DOHH2 (cell line): ENCODE measurements around the gene TMEM272.

ENCODE experiments used
- H3F3A ChIP-seq: fragments of 200-600 bp; sonication (generic), shearing (Covaris generic); 2 replicates; pipeline ENCODE4 v1.6.0; 2016; ENCODE audit warnings: antibody characterized with exemption, mild to moderate bottlenecking; ENCODE audit not compliant: control insufficient read depth, insufficient read depth
- H3K27ac ChIP-seq: fragments of 200-600 bp; sonication (generic); 2 replicates; pipeline ENCODE4 v1.5.1; 2014; ENCODE audit warnings: low read depth, mild to moderate bottlenecking, low read length, moderate library complexity
- H3K27me3 ChIP-seq: fragments of 200-600 bp; sonication (generic); 2 replicates; pipeline ENCODE4 v1.6.1; 2014; ENCODE audit warnings: mild to moderate bottlenecking, low read length, mixed read lengths; ENCODE audit not compliant: control insufficient read depth
- H3K36me3 ChIP-seq: fragments of 200-600 bp; sonication (generic); 2 replicates; pipeline ENCODE4 v1.6.1; 2014; ENCODE audit warnings: mild to moderate bottlenecking, low read length, moderate library complexity, mixed read lengths; ENCODE audit not compliant: control insufficient read depth
- H3K4me1 ChIP-seq: fragments of 200-600 bp; sonication (generic); 2 replicates; pipeline ENCODE4 v1.6.1; 2014; ENCODE audit warnings: mild to moderate bottlenecking, low read length, mixed read lengths; ENCODE audit not compliant: control insufficient read depth
- H3K4me2 ChIP-seq: fragments of 200-600 bp; sonication (generic); 2 replicates; pipeline ENCODE4 v1.6.0; 2014; ENCODE audit warnings: mild to moderate bottlenecking, low read length, moderate library complexity
- H3K4me3 ChIP-seq: fragments of 200-600 bp; sonication (generic); 2 replicates; pipeline ENCODE4 v1.5.1; 2014; ENCODE audit warnings: mild to moderate bottlenecking, low read length, mixed read lengths
- H3K79me2 ChIP-seq: fragments of 200-600 bp; sonication (generic); 2 replicates; pipeline ENCODE4 v1.6.1; 2014; ENCODE audit warnings: mild to moderate bottlenecking, low read length, mixed read lengths; ENCODE audit not compliant: control insufficient read depth
- H3K9me2 ChIP-seq: fragments of 200-600 bp; sonication (generic); replicated peaks from 2 replicates; pipeline ENCODE4 v1.6.1; 2014; ENCODE audit warnings: mild to moderate bottlenecking, low read length, mixed read lengths; ENCODE audit not compliant: control insufficient read depth
- H3K9me3 ChIP-seq: fragments of 200-600 bp; sonication (generic); 2 replicates; pipeline ENCODE4 v1.6.1; 2014; ENCODE audit warnings: antibody characterized with exemption, low read length, mixed read lengths; ENCODE audit not compliant: control insufficient read depth, insufficient read depth
- H4K20me1 ChIP-seq: fragments of 200-600 bp; sonication (generic); 2 replicates; pipeline ENCODE4 v1.6.0; 2014; ENCODE audit warnings: low read depth, mild to moderate bottlenecking, antibody characterized with exemption, low read length, moderate library complexity; ENCODE audit not compliant: control insufficient read depth, insufficient read depth
- EZH2phosphoT487 ChIP-seq: fragments of 200-600 bp; sonication (generic); IDR thresholded peaks from 2 replicates; pipeline ENCODE4 v1.6.1; 2017; ENCODE audit warnings: borderline replicate concordance, mild to moderate bottlenecking, antibody characterized with exemption, low read length, moderate library complexity, mixed read lengths
- TF ChIP-seq, protein P1 (sequence below): fragments of 200-600 bp; sonication (generic); IDR thresholded peaks from one replicate; pipeline ENCODE4 v1.5.1; 2014; ENCODE audit warnings: antibody characterized with exemption, mild to moderate bottlenecking, low read depth, low read length; ENCODE audit not compliant: poor library complexity, severe bottlenecking

Gene TMEM272

DNA sequence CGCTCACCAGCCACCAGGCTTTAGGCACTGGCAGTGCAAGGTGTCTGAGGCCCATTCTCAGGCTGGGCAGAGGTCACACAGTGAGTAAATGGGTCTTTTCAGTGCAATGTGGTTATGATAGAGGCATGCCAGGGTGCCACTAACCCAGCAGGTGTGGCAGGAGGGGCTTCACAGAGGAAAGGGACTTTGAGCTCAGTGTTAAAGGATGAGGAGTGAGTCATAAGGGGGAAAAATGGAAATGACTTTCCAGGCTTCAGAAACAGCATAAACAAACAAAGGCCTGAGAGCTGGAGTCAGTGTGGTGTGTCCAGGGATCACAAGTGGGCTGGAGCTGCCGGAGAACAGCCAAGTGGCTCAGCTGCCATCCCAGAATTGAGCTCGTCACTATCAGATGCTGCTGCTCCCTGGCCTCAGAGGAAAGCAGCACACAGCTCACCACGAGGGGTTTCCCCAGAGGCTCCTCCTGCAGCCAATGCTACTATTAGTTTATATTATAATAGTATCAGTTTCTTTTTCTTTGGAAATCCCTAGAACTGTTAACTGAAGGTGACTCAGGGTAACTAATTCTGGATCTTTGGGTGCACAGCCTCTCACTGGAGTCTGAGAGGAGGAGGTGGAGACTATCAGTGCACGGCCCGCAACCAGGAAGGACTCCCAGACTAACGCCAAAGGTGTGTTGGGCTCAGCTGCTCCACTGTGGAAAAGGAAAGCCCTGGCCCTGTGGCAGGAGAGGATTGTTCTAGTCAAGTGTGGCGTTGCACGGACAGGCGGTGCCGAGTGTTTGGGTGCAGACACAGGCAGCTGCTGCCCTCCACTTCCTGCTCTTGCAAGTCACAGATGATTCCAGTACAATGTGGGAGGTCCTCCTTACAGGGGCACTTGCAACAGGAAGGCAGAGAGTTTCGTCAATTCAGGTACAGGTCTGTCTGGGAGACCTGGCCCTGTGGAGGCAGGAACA is 80.5 kb downstream of the TMEM272 start:
- Histone ChIP-seq H3K9me2 (no peaks in the 10 kb centered on the region), H3K79me2 (no peaks in the 10 kb centered on the region), H3K27me3 (no peaks in the 10 kb centered on the region), H3K36me3 (no peaks in the 10 kb centered on the region), H3K4me2 (peak overlapping the region; percentile 25), H3K27ac (no peak overlapping the region), H3K4me1 (peaks cover 8% of the 10 kb centered on the region), H3K4me3 (no peak overlapping the region), H3K9me3 (no peaks in the 10 kb centered on the region), H4K20me1 (no peaks in the 10 kb centered on the region), H3F3A (no peaks in the 10 kb centered on the region)
- TF ChIP-seq, protein P1, sequence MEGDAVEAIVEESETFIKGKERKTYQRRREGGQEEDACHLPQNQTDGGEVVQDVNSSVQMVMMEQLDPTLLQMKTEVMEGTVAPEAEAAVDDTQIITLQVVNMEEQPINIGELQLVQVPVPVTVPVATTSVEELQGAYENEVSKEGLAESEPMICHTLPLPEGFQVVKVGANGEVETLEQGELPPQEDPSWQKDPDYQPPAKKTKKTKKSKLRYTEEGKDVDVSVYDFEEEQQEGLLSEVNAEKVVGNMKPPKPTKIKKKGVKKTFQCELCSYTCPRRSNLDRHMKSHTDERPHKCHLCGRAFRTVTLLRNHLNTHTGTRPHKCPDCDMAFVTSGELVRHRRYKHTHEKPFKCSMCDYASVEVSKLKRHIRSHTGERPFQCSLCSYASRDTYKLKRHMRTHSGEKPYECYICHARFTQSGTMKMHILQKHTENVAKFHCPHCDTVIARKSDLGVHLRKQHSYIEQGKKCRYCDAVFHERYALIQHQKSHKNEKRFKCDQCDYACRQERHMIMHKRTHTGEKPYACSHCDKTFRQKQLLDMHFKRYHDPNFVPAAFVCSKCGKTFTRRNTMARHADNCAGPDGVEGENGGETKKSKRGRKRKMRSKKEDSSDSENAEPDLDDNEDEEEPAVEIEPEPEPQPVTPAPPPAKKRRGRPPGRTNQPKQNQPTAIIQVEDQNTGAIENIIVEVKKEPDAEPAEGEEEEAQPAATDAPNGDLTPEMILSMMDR = no peak
- no peak for TF ChIP-seq EZH2phosphoT487

- H3K9me3 ChIP-seq = no peaks in the 10 kb centered on the region
- TF ChIP-seq, protein P1 = no peak
- no peak for TF ChIP-seq EZH2phosphoT487
- no peak overlapping the region for H3K27ac ChIP-seq
- peaks cover 8% of the 10 kb centered on the region for H3K4me1 ChIP-seq
- H3K79me2 ChIP-seq = no peaks in the 10 kb centered on the region
- no peak overlapping the region for H3K4me2 ChIP-seq
- no peaks in the 10 kb centered on the region for H4K20me1 ChIP-seq
- H3K9me2 ChIP-seq = no peaks in the 10 kb centered on the region
- H3K27me3 ChIP-seq = no peaks in the 10 kb centered on the region
- no peaks in the 10 kb centered on the region for H3F3A ChIP-seq
- no peaks in the 10 kb centered on the region for H3K36me3 ChIP-seq
- H3K4me3 ChIP-seq = no peak overlapping the region
These were observed 81.5 kb downstream of the TMEM272 start for GRCh38 chr13:51763486-51763885.
